H1 (cell line): Measurements from ENCODE around the gene TM9SF3. TPM values are rescaled to one million over a fixed set of nuclear protein-coding genes. Genes with fewer than 3 reads are reported as not detected.
A peak's percentile ranks its signal among the peaks of the same experiment; 100 is the strongest.

Experiments used
- CTCF ChIA-PET: fragments of 300-600 bp; sonication (Branson Sonifier 250); formaldehyde crosslinking; loops from one replicate; lab custom pipeline; 2021; ENCODE audit not compliant: partially characterized antibody; lab: Charles Lee
- POLR2A ChIA-PET: fragments of 300-600 bp; sonication (Branson Sonifier 250); formaldehyde crosslinking; loops from one replicate; lab custom pipeline; 2021; ENCODE audit warnings: inconsistent platforms; ENCODE audit not compliant: partially characterized antibody; lab: Charles Lee
- DNase-seq, 2 experiments: peaks; one replicate each; pipeline versions ENCODE4 v3.0.0 to v3.0.0-alpha.2; 2010 to 2022; ENCODE audit warnings: low spot score in 2 of 2, low read depth in 1 of 2, mixed read lengths in 1 of 2
- FAIRE-seq: peaks from 2 replicates; lab custom pipeline; 2011; peaks lifted over from hg19 to GRCh38; lab: Jason Lieb, UNC
- H2AFZ ChIP-seq: 2 replicates; pipeline ENCODE4 v1.8.1; 2012; ENCODE audit warnings: low read length, inconsistent platforms
- H2AK5ac ChIP-seq: 2 replicates; pipeline ENCODE4 v1.6.1; 2013; ENCODE audit warnings: low read depth, low read length
- H2BK120ac ChIP-seq: replicated peaks from 2 replicates; pipeline ENCODE3; 2013; ENCODE audit warnings: low read depth, low read length, inconsistent platforms
- H2BK12ac ChIP-seq: 2 replicates; pipeline ENCODE4 v1.6.1; 2013; ENCODE audit warnings: low read depth, low read length
- H2BK15ac ChIP-seq: 2 replicates; pipeline ENCODE4 v1.6.1; 2013; ENCODE audit warnings: low read length
- H2BK20ac ChIP-seq: 2 replicates; pipeline ENCODE4 v1.6.1; 2013; ENCODE audit warnings: low read length
- H2BK5ac ChIP-seq: 2 replicates; pipeline ENCODE4 v1.6.1; 2013; ENCODE audit warnings: low read depth, low read length
- H3K14ac ChIP-seq: 2 replicates; pipeline ENCODE4 v1.6.1; 2013; ENCODE audit warnings: inconsistent platforms; ENCODE audit not compliant: insufficient read length
- H3K18ac ChIP-seq: 2 replicates; pipeline ENCODE4 v1.6.1; 2013; ENCODE audit warnings: low read length; ENCODE audit errors: extremely low read depth
- H3K23ac ChIP-seq: 2 replicates; pipeline ENCODE4 v1.6.1; 2013; ENCODE audit warnings: inconsistent platforms; ENCODE audit not compliant: insufficient read length
- H3K23me2 ChIP-seq: 2 replicates; pipeline ENCODE4 v1.6.1; 2013; ENCODE audit warnings: low read depth, low read length
- H3K27ac ChIP-seq: 2 replicates; pipeline ENCODE4 v1.6.1; 2011; ENCODE audit warnings: low read depth, low read length, inconsistent platforms
- H3K27me3 ChIP-seq, 4 experiments: replicated peaks in 1 of 4; 1 replicate in 1 of 4; 2 replicates in 3 of 4; pipeline versions ENCODE4 v1.6.1 to v1.8.1; 2011 to 2013; ENCODE audit warnings: low read length in 3 of 4, mild to moderate bottlenecking in 3 of 4, inconsistent platforms in 2 of 4, mixed read lengths in 2 of 4, moderate library complexity in 1 of 4; ENCODE audit not compliant: control insufficient read depth in 3 of 4, insufficient read depth in 3 of 4; ENCODE audit errors: extremely low read depth in 1 of 4
- H3K36me3 ChIP-seq, 4 experiments: 2 replicates each; pipeline versions ENCODE4 v1.6.1 to v1.8.1; 2011 to 2013; ENCODE audit warnings: mild to moderate bottlenecking in 4 of 4, low read length in 3 of 4, moderate library complexity in 2 of 4, control low read depth in 1 of 4, inconsistent platforms in 1 of 4; ENCODE audit not compliant: insufficient read depth in 4 of 4, control insufficient read depth in 2 of 4
- H3K4ac ChIP-seq: replicated peaks from 2 replicates; pipeline ENCODE3; 2013; ENCODE audit warnings: low read length, low read depth, mixed read lengths, inconsistent platforms; ENCODE audit not compliant: insufficient read length
- H3K4me1 ChIP-seq, 4 experiments: replicated peaks in 1 of 4; 1 replicate in 1 of 4; 2 replicates in 3 of 4; pipeline versions ENCODE4 v1.6.1 to v1.8.1; 2011 to 2013; ENCODE audit warnings: low read length in 3 of 4, inconsistent platforms in 2 of 4, mixed read lengths in 1 of 4; ENCODE audit not compliant: insufficient read depth in 4 of 4, control insufficient read depth in 3 of 4
- H3K4me2 ChIP-seq, 2 experiments: 2 replicates each; pipeline versions ENCODE4 v1.6.1 to v1.8.1; 2011 to 2013; ENCODE audit warnings: low read depth in 2 of 2, low read length in 2 of 2, control low read depth in 1 of 2, inconsistent platforms in 1 of 2, mild to moderate bottlenecking in 1 of 2; ENCODE audit not compliant: insufficient read depth in 1 of 2
- H3K4me3 ChIP-seq, 4 experiments: fragments of 200-600, 300-600 bp in 1 of 4; sonication (generic), shearing (Covaris generic), sonication (Bioruptor Twin) in 1 of 4; 2 replicates each; pipeline versions ENCODE4 v1.5.1 to v1.8.1; 2011 to 2016; ENCODE audit warnings: low read length in 4 of 4, low read depth in 3 of 4, control low read depth in 2 of 4, inconsistent platforms in 2 of 4, mild to moderate bottlenecking in 2 of 4, mixed read lengths in 1 of 4, moderate library complexity in 1 of 4; ENCODE audit not compliant: insufficient read depth in 2 of 4; ENCODE audit errors: extremely low read depth in 1 of 4
- H3K56ac ChIP-seq: replicated peaks from 2 replicates; pipeline ENCODE3; 2013; ENCODE audit warnings: low read depth, mild to moderate bottlenecking, mixed read lengths, low read length, inconsistent platforms; ENCODE audit not compliant: insufficient read length
- H3K79me1 ChIP-seq: 2 replicates; pipeline ENCODE4 v1.6.1; 2013; ENCODE audit warnings: low read depth, low read length, control low read depth
- H3K79me2 ChIP-seq, 2 experiments: 2 replicates each; pipeline versions ENCODE4 v1.6.1 to v1.8.1; 2012 to 2013; ENCODE audit warnings: low read length in 2 of 2, mild to moderate bottlenecking in 2 of 2, inconsistent platforms in 1 of 2; ENCODE audit not compliant: insufficient read depth in 2 of 2, control insufficient read depth in 1 of 2
- H3K9ac ChIP-seq, 4 experiments: replicated peaks in 1 of 4; 1 replicate in 1 of 4; 2 replicates in 3 of 4; pipeline versions ENCODE4 v1.6.1 to v1.8.1; 2011 to 2013; ENCODE audit warnings: low read depth in 3 of 4, low read length in 3 of 4, control low read depth in 2 of 4, mild to moderate bottlenecking in 2 of 4, moderate library complexity in 2 of 4, inconsistent platforms in 1 of 4; ENCODE audit errors: extremely low read depth in 1 of 4
- H3K9me3 ChIP-seq, 2 experiments: 2 replicates each; pipeline versions ENCODE4 v1.6.1 to v1.8.1; 2012 to 2013; ENCODE audit warnings: mild to moderate bottlenecking in 2 of 2, moderate library complexity in 2 of 2, control low read depth in 1 of 2, inconsistent platforms in 1 of 2, low read depth in 1 of 2, low read length in 1 of 2, mixed read lengths in 1 of 2; ENCODE audit not compliant: insufficient read depth in 2 of 2
- H4K20me1 ChIP-seq, 2 experiments: replicated peaks in 1 of 2; 2 replicates each; pipeline versions ENCODE3 to v1.8.1; 2011 to 2013; ENCODE audit warnings: inconsistent platforms in 2 of 2, low read length in 2 of 2, mild to moderate bottlenecking in 1 of 2; ENCODE audit not compliant: insufficient read depth in 2 of 2, control insufficient read depth in 1 of 2
- H4K5ac ChIP-seq: 2 replicates; pipeline ENCODE4 v1.6.1; 2013; ENCODE audit warnings: low read length, low read depth, mixed read lengths, inconsistent platforms; ENCODE audit not compliant: insufficient read length
- H4K8ac ChIP-seq: 2 replicates; pipeline ENCODE4 v1.8.0; 2013; ENCODE audit warnings: mild to moderate bottlenecking, moderate library complexity, low read length, inconsistent platforms; ENCODE audit not compliant: insufficient read depth; ENCODE audit errors: extremely low read depth
- H4K91ac ChIP-seq: replicated peaks from 2 replicates; pipeline ENCODE3; 2013; ENCODE audit warnings: low read length, mixed read lengths, inconsistent platforms; ENCODE audit not compliant: insufficient read length
- BACH1 ChIP-seq: IDR thresholded peaks from 2 replicates; pipeline ENCODE4 v1.6.1; 2012; ENCODE audit warnings: low read length, improper control_type of control experiment
- E2F6 ChIP-seq: IDR thresholded peaks from 2 replicates; pipeline ENCODE4 v1.6.1; 2012; ENCODE audit warnings: inconsistent platforms
- EZH2 ChIP-seq: fragments of 200-600 bp; sonication (generic); IDR thresholded peaks from 2 replicates; pipeline ENCODE4 v1.7.1; 2012; ENCODE audit warnings: low read depth, mild to moderate bottlenecking, moderate library complexity, low read length, inconsistent platforms; ENCODE audit not compliant: severe bottlenecking
- NANOG ChIP-seq: IDR thresholded peaks from 2 replicates; pipeline ENCODE4 v1.6.1; 2011; ENCODE audit warnings: low read length, low read depth, mild to moderate bottlenecking, inconsistent platforms; ENCODE audit not compliant: insufficient read depth, poor library complexity, severe bottlenecking
- POLR2AphosphoS5 ChIP-seq: IDR thresholded peaks from 2 replicates; pipeline ENCODE4 v1.6.1; 2011; ENCODE audit warnings: low read depth, low read length
- RBBP5 ChIP-seq: IDR thresholded peaks from 2 replicates; pipeline ENCODE4 v1.7.1; 2012; ENCODE audit warnings: low read depth, mild to moderate bottlenecking, inconsistent platforms, low read length, moderate library complexity, borderline replicate concordance
- SAP30 ChIP-seq: fragments of 300-600 bp; sonication (generic); IDR thresholded peaks from 2 replicates; pipeline ENCODE4 v1.7.1; 2012; ENCODE audit warnings: low read length, moderate library complexity, mild to moderate bottlenecking, inconsistent platforms; ENCODE audit not compliant: insufficient read depth, insufficient replicate concordance
- SIN3A ChIP-seq, 2 experiments: IDR thresholded peaks in 1 of 2; conservative IDR thresholded peaks in 1 of 2; 2 replicates each; pipeline ENCODE4 v1.6.1; 2011 to 2012; ENCODE audit warnings: low read length in 2 of 2, improper control_type of control experiment in 1 of 2, low read depth in 1 of 2, mild to moderate bottlenecking in 1 of 2
- SP1 ChIP-seq: IDR thresholded peaks from 2 replicates; pipeline ENCODE4 v1.6.1; 2011; ENCODE audit warnings: low read depth, low read length
- SRF ChIP-seq: IDR thresholded peaks from 2 replicates; pipeline ENCODE4 v1.6.1; 2011; ENCODE audit warnings: mild to moderate bottlenecking, low read depth, low read length, moderate library complexity
- WGBS, 2 experiments: shearing (Covaris generic) in 1 of 2; methylation state at CpG; one replicate each; pipeline versions ENCODE4 v1.1.6 to v1.1.7; 2013 to 2015; ENCODE audit warnings: low lambda C conversion rate in 2 of 2, mixed read lengths in 2 of 2, inconsistent platforms in 1 of 2, low coverage in 1 of 2, missing lambda C conversion rate in 1 of 2; ENCODE audit not compliant: insufficient replicate concordance in 2 of 2, insufficient coverage in 1 of 2, insufficient read length in 1 of 2; ENCODE audit errors: extremely low coverage in 1 of 2, missing lambda C conversion rate in 1 of 2; 5-methylcytosine and 5-hydroxymethylcytosine counted together
- polyA plus RNA-seq, 7 experiments: library from polyadenylated mRNA; depleted of rRNA in 3 of 7; stranded (reverse) in 5 of 7; unstranded in 2 of 7; fragments of >200 nt in 5 of 7; fragments of 200-250 nt in 2 of 7; gene quantifications; 1 replicate in 5 of 7; 2 replicates in 1 of 7; 4 replicates in 1 of 7; pipeline versions ENCODE4 v1.2.1 to v1.2.3, GENCODE V29; 2011 to 2013; ENCODE audit warnings: missing spikeins in 2 of 7, mixed read lengths in 2 of 7
- total RNA-seq: library from RNA; stranded (reverse); fragmentation: NEBNext Ultra II Directional; extraction: Animal tissue kit (Norgen Biotek cat#: 25700); gene quantifications from 2 replicates; pipeline ENCODE4 v1.2.1, GENCODE V29; 2021

The TM9SF3 gene
- total and polyA plus RNA-seq, 2 of the 8 experiments (the other 6 are each of a cell fraction or from before 2014, with no cell fraction given): 123 to 127 TPM

- 56% methylated on average over 3 of the region's 3 CpGs; no CpG with 5 or more reads in 1 of the 2 experiments for WGBS, 2 experiments
- H3K36me3 ChIP-seq: no peaks in the 10 kb centered on the region
- H3K23ac ChIP-seq: no peak overlapping the region
- FAIRE-seq (peak; percentile 97), DNase-seq (peak in 1 of 2 experiments; percentile 61)
- H4K20me1 ChIP-seq: peaks cover 4 to 13% of the 10 kb centered on the region in 2 experiments
- peak overlapping the region; percentile 22 for H4K91ac ChIP-seq
- H3K79me1 ChIP-seq: peaks cover 4% of the 10 kb centered on the region; the same call in 1 of the 2 replicates
- ChIA-PET CTCF (interaction anchor here (0.7 to 11.7 kb wide), 21 partner anchors 8 to 168 kb away, joined by 3 to 276 read pairs (median 7); no protein-coding TSS in a partner anchor), POLR2A (interaction anchor here (0.9 to 1.6 kb wide), 4 partner anchors 12 to 112 kb away, joined by 3 to 7 read pairs (median 3); no protein-coding TSS in a partner anchor)
- peaks cover 10 to 34% (median 24%) of the 10 kb centered on the region in 4 experiments for H3K27me3 ChIP-seq
- H3K4me2 ChIP-seq: peak overlapping the region; percentile 19 to 50
- H2BK15ac ChIP-seq: no peak overlapping the region; the same call in 1 of the 2 replicates
- H3K79me2 ChIP-seq: no peaks in the 10 kb centered on the region
- H2BK120ac ChIP-seq: peak overlapping the region; percentile 30
- peak overlapping the region; percentile 84; the same call in 1 of the 2 replicates for H2AK5ac ChIP-seq
- H3K18ac ChIP-seq: peak overlapping the region; percentile 75; the same call in 1 of the 2 replicates
- no peak overlapping the region for H3K4me3 ChIP-seq
- no peak overlapping the region for H4K5ac ChIP-seq
- H3K56ac ChIP-seq: no peak overlapping the region
- no peak overlapping the region for H3K14ac ChIP-seq
- peaks cover 17% of the 10 kb centered on the region for H3K23me2 ChIP-seq
- H3K4ac ChIP-seq: peak overlapping the region; percentile 58
- H2BK5ac ChIP-seq: peak overlapping the region; percentile 77; the same call in 1 of the 2 replicates
- no peak overlapping the region for H3K9ac ChIP-seq
- H3K9me3 ChIP-seq: no peaks in the 10 kb centered on the region
- H2BK20ac ChIP-seq: peak overlapping the region; percentile 74; the same call in 1 of the 2 replicates
- peak overlapping the region; percentile 45; the same call in 1 of the 2 replicates for H3K27ac ChIP-seq
- H2BK12ac ChIP-seq: peak overlapping the region; percentile 94
- H3K4me1 ChIP-seq: peaks cover 16 to 20% (median 18%) of the 10 kb centered on the region in 4 experiments
- no peak overlapping the region for H2AFZ ChIP-seq
- H4K8ac ChIP-seq: no peak overlapping the region
- TF ChIP-seq BACH1: no peak
- TF ChIP-seq POLR2AphosphoS5: no peak
- no peak for TF ChIP-seq RBBP5
- TF ChIP-seq SRF: no peak
- TF ChIP-seq E2F6: no peak
- peak; percentile 34 for TF ChIP-seq NANOG
- TF ChIP-seq SP1: peak; percentile 56; the same call in 1 of the 2 replicates
- no peak for TF ChIP-seq SIN3A (conservative IDR thresholded peaks at IDR 0.05 in 1 of 2, IDR thresholded peaks at IDR 0.05 in 1 of 2; ENCODE audit: low read depth in 1 of 2, low read length in 2 of 2)
- no peak for TF ChIP-seq SAP30
- no peak for TF ChIP-seq EZH2
Observed at GRCh38 chr10:96509017-96509641, 77.7 kb downstream of the TM9SF3 start.
